ENCODE data around the gene SPDYE1. TPM values are rescaled to one million over a fixed set of nuclear protein-coding genes. Genes with fewer than 3 reads are reported as not detected.
"Not testable (repeated sequence)": the region's sequence is repeated elsewhere in the genome, so short reads cannot be mapped to it uniquely, and the experiment has no call there.

The SPDYE1 gene
- total and polyA plus RNA-seq, 9 donors = 0.18 to 2.0 (median 0.60) TPM; not detected in 1

GRCh38 chr7:43970698-43971097, 27.0 kb upstream of the SPDYE1 start:
- not testable (repeated sequence) for H3K27ac ChIP-seq (ENCODE audit: low read length); H3K9me3 ChIP-seq (replicated peaks; ENCODE audit: control insufficient read depth, low read depth, low read length); H3K4me3 ChIP-seq (ENCODE audit: low read length); H3K4me1 ChIP-seq (ENCODE audit: control insufficient read depth, insufficient read depth, low read length); H3K36me3 ChIP-seq (ENCODE audit: control insufficient read depth, insufficient read depth, low read length); DNase-seq; H3K27me3 ChIP-seq (ENCODE audit: control insufficient read depth, insufficient read depth, low read length)
- 71% methylated on average over 1 of the region's 5 CpGs for WGBS (ENCODE audit: insufficient coverage)

- not testable (repeated sequence) for H3K27ac ChIP-seq (ENCODE audit: low read length); DNase-seq; H3K27me3 ChIP-seq (ENCODE audit: control insufficient read depth, insufficient read depth, low read length); H3K9me3 ChIP-seq (replicated peaks; ENCODE audit: control insufficient read depth, low read depth, low read length); H3K36me3 ChIP-seq (ENCODE audit: control insufficient read depth, insufficient read depth, low read length); H3K4me3 ChIP-seq (ENCODE audit: low read length); H3K4me1 ChIP-seq (ENCODE audit: control insufficient read depth, insufficient read depth, low read length)
- WGBS (ENCODE audit: insufficient coverage) = no CpG with 5 or more reads among the region's 8 CpGs
Observed at GRCh38 chr7:43974033-43974573, 23.6 kb upstream of the SPDYE1 start.

GRCh38 chr7:43974725-43975482, 22.8 kb upstream of the SPDYE1 start:
- 82% methylated on average over 5 of the region's 10 CpGs for WGBS (ENCODE audit: insufficient coverage)
- not testable (repeated sequence) for DNase-seq; H3K9me3 ChIP-seq (replicated peaks; ENCODE audit: control insufficient read depth, low read depth, low read length); H3K4me1 ChIP-seq (ENCODE audit: control insufficient read depth, insufficient read depth, low read length); H3K4me3 ChIP-seq (ENCODE audit: low read length); H3K27ac ChIP-seq (ENCODE audit: low read length); H3K36me3 ChIP-seq (ENCODE audit: control insufficient read depth, insufficient read depth, low read length); H3K27me3 ChIP-seq (ENCODE audit: control insufficient read depth, insufficient read depth, low read length)

GRCh38 chr7:43977525-43977924, 20.2 kb upstream of the SPDYE1 start:
- 100% methylated on average over 1 of the region's 1 CpG for WGBS (ENCODE audit: insufficient coverage)
- DNase-seq = no peak
- H3K4me3 ChIP-seq (ENCODE audit: low read length) = no peak overlapping the region
- no peaks in the 10 kb centered on the region for H3K27me3 ChIP-seq (ENCODE audit: control insufficient read depth, insufficient read depth, low read length)
- H3K36me3 ChIP-seq (ENCODE audit: control insufficient read depth, insufficient read depth, low read length) = no peaks in the 10 kb centered on the region
- no peaks in the 10 kb centered on the region for H3K9me3 ChIP-seq (replicated peaks; ENCODE audit: control insufficient read depth, low read depth, low read length)
- no peak overlapping the region for H3K27ac ChIP-seq (ENCODE audit: low read length)
- no peaks in the 10 kb centered on the region for H3K4me1 ChIP-seq (ENCODE audit: control insufficient read depth, insufficient read depth, low read length)

- not testable (repeated sequence) for H3K4me3 ChIP-seq (ENCODE audit: low read length); H3K9me3 ChIP-seq (replicated peaks; ENCODE audit: control insufficient read depth, low read depth, low read length); H3K27me3 ChIP-seq (ENCODE audit: control insufficient read depth, insufficient read depth, low read length); H3K27ac ChIP-seq (ENCODE audit: low read length); H3K4me1 ChIP-seq (ENCODE audit: control insufficient read depth, insufficient read depth, low read length); H3K36me3 ChIP-seq (ENCODE audit: control insufficient read depth, insufficient read depth, low read length); DNase-seq
- 100% methylated on average over 2 of the region's 11 CpGs for WGBS (ENCODE audit: insufficient coverage)
Observed at GRCh38 chr7:43978102-43978501, 19.6 kb upstream of the SPDYE1 start.

- not testable (repeated sequence) for H3K9me3 ChIP-seq (replicated peaks; ENCODE audit: control insufficient read depth, low read depth, low read length); H3K36me3 ChIP-seq (ENCODE audit: control insufficient read depth, insufficient read depth, low read length); DNase-seq; H3K27me3 ChIP-seq (ENCODE audit: control insufficient read depth, insufficient read depth, low read length); H3K4me1 ChIP-seq (ENCODE audit: control insufficient read depth, insufficient read depth, low read length); H3K27ac ChIP-seq (ENCODE audit: low read length); H3K4me3 ChIP-seq (ENCODE audit: low read length)
- WGBS (ENCODE audit: insufficient coverage) = no CpG with 5 or more reads among the region's 6 CpGs
Observed at GRCh38 chr7:43982848-43983247, 14.8 kb upstream of the SPDYE1 start.

- not testable (repeated sequence) for H3K27me3 ChIP-seq (ENCODE audit: control insufficient read depth, insufficient read depth, low read length); H3K9me3 ChIP-seq (replicated peaks; ENCODE audit: control insufficient read depth, low read depth, low read length); H3K36me3 ChIP-seq (ENCODE audit: control insufficient read depth, insufficient read depth, low read length); H3K27ac ChIP-seq (ENCODE audit: low read length); H3K4me3 ChIP-seq (ENCODE audit: low read length); DNase-seq; H3K4me1 ChIP-seq (ENCODE audit: control insufficient read depth, insufficient read depth, low read length)
- no CpG with 5 or more reads among the region's 2 CpGs for WGBS (ENCODE audit: insufficient coverage)
Observed at GRCh38 chr7:43983736-43984135, 14.0 kb upstream of the SPDYE1 start.

- H3K27me3 ChIP-seq (ENCODE audit: control insufficient read depth, insufficient read depth, low read length); H3K36me3 ChIP-seq (ENCODE audit: control insufficient read depth, insufficient read depth, low read length); H3K9me3 ChIP-seq (replicated peaks; ENCODE audit: control insufficient read depth, low read depth, low read length); H3K4me3 ChIP-seq (ENCODE audit: low read length); H3K4me1 ChIP-seq (ENCODE audit: control insufficient read depth, insufficient read depth, low read length); H3K27ac ChIP-seq (ENCODE audit: low read length): not testable (repeated sequence)
- DNase-seq = peak; percentile 30
- WGBS (ENCODE audit: insufficient coverage) = 8% methylated on average over 10 of the region's 33 CpGs
Observed at GRCh38 chr7:43985904-43986864, 11.5 kb upstream of the SPDYE1 start.

- not testable (repeated sequence) for DNase-seq; H3K4me1 ChIP-seq (ENCODE audit: control insufficient read depth, insufficient read depth, low read length); H3K9me3 ChIP-seq (replicated peaks; ENCODE audit: control insufficient read depth, low read depth, low read length); H3K27me3 ChIP-seq (ENCODE audit: control insufficient read depth, insufficient read depth, low read length); H3K27ac ChIP-seq (ENCODE audit: low read length); H3K36me3 ChIP-seq (ENCODE audit: control insufficient read depth, insufficient read depth, low read length); H3K4me3 ChIP-seq (ENCODE audit: low read length)
- WGBS (ENCODE audit: insufficient coverage) = no CpG with 5 or more reads among the region's 9 CpGs
Observed at GRCh38 chr7:43987476-43987875, 10.2 kb upstream of the SPDYE1 start.

GRCh38 chr7:43990011-43990585, 7.6 kb upstream of the SPDYE1 start:
- not testable (repeated sequence) for H3K9me3 ChIP-seq (replicated peaks; ENCODE audit: control insufficient read depth, low read depth, low read length); H3K27me3 ChIP-seq (ENCODE audit: control insufficient read depth, insufficient read depth, low read length); H3K4me1 ChIP-seq (ENCODE audit: control insufficient read depth, insufficient read depth, low read length); H3K27ac ChIP-seq (ENCODE audit: low read length); H3K36me3 ChIP-seq (ENCODE audit: control insufficient read depth, insufficient read depth, low read length); H3K4me3 ChIP-seq (ENCODE audit: low read length)
- 80% methylated on average over 2 of the region's 12 CpGs for WGBS (ENCODE audit: insufficient coverage)
- peak; percentile 39 for DNase-seq

Measured in muscle of leg (tissue), 11 donors.